ENCODE measurements around the gene TRIM9. TPM values are rescaled to one million over a fixed set of nuclear protein-coding genes. Genes with fewer than 3 reads are reported as not detected.

TRIM9 gene
- total RNA-seq, 6 experiments from 2014 or later: 0.07 to 1.9 (median 0.32) TPM

GRCh38 chr14:50941151-50941550, 153.8 kb downstream of the TRIM9 start:
- Histone ChIP-seq H3K4me1 (peaks cover 0 to 59% (median 9%) of the 10 kb centered on the region in 4 donors), H3K9me3 (no peaks in the 10 kb centered on the region), H3K4me3 (no peak overlapping the region), H3K27ac (no peak overlapping the region), H3K36me3 (no peaks in the 10 kb centered on the region), H3K27me3 (no peaks in the 10 kb centered on the region)
- DNase-seq (no peak), ATAC-seq (no peak)
- TF ChIP-seq POLR2A (IDR thresholded peaks at IDR 0.05) (no peak), CTCF (IDR thresholded peaks at IDR 0.05) (no peak)
- intact Hi-C loops (cut with DNase I): no loop called here
- WGBS (ENCODE audit: insufficient coverage, low coverage, low lambda C conversion rate, missing lambda C conversion rate): 79% methylated on average over 6 of the region's 6 CpGs

- no peak overlapping the region for H3K4me3 ChIP-seq
- ATAC-seq: no peak
- peaks cover 0 to 81% (median 21%) of the 10 kb centered on the region in 4 donors for H3K4me1 ChIP-seq
- intact Hi-C loops (cut with DNase I): no loop called here
- H3K27me3 ChIP-seq: no peaks in the 10 kb centered on the region
- H3K9me3 ChIP-seq: no peaks in the 10 kb centered on the region
- 40% methylated on average over 4 of the region's 4 CpGs for WGBS (ENCODE audit: insufficient coverage, low coverage, low lambda C conversion rate, missing lambda C conversion rate)
- DNase-seq: no peak
- TF ChIP-seq CTCF (IDR thresholded peaks at IDR 0.05): no peak
- H3K36me3 ChIP-seq: peaks cover 0 to 12% (median 0%) of the 10 kb centered on the region in 4 donors
- H3K27ac ChIP-seq: peak overlapping the region in 2 of 3 donors; percentile 58 to 61
Observed at GRCh38 chr14:50937800-50938199, 157.1 kb downstream of the TRIM9 start.

- peaks cover 0 to 17% (median 0%) of the 10 kb centered on the region in 4 donors for H3K36me3 ChIP-seq
- intact Hi-C loops (cut with DNase I): no loop called here
- H3K9me3 ChIP-seq: no peaks in the 10 kb centered on the region
- peak overlapping the region; percentile 25 to 61 (median 58) for H3K27ac ChIP-seq
- ATAC-seq (peak in 1 of 4 donors; percentile 7), DNase-seq (no peak)
- TF ChIP-seq CTCF (IDR thresholded peaks at IDR 0.05) (no peak), POLR2A (IDR thresholded peaks at IDR 0.05) (no peak)
- H3K4me3 ChIP-seq: no peak overlapping the region
- WGBS (ENCODE audit: insufficient coverage, low coverage, low lambda C conversion rate, missing lambda C conversion rate): 9% methylated on average over 2 of the region's 2 CpGs
- peaks cover 0 to 81% (median 21%) of the 10 kb centered on the region in 4 donors for H3K4me1 ChIP-seq
- H3K27me3 ChIP-seq: no peaks in the 10 kb centered on the region
Observed at GRCh38 chr14:50937325-50937724, 157.6 kb downstream of the TRIM9 start.

GRCh38 chr14:50936882-50937281, 158.0 kb downstream of the TRIM9 start:
- Histone ChIP-seq H3K36me3 (peaks cover 0 to 21% (median 0%) of the 10 kb centered on the region in 4 donors), H3K4me3 (no peak overlapping the region), H3K9me3 (no peaks in the 10 kb centered on the region), H3K27me3 (no peaks in the 10 kb centered on the region), H3K4me1 (peaks cover 0 to 81% (median 21%) of the 10 kb centered on the region in 4 donors), H3K27ac (peak overlapping the region; percentile 25 to 61 (median 58))
- intact Hi-C loops (cut with DNase I): no loop called here
- no peak for ATAC-seq
- no peak for DNase-seq
- TF ChIP-seq POLR2A (IDR thresholded peaks at IDR 0.05) (no peak), CTCF (IDR thresholded peaks at IDR 0.05) (no peak)
- 37% methylated on average over 2 of the region's 2 CpGs for WGBS (ENCODE audit: insufficient coverage, low coverage, low lambda C conversion rate, missing lambda C conversion rate)

- Histone ChIP-seq H3K27ac (peak overlapping the region; percentile 21 to 61 (median 58)), H3K4me3 (no peak overlapping the region), H3K9me3 (no peaks in the 10 kb centered on the region), H3K4me1 (peaks cover 0 to 72% (median 21%) of the 10 kb centered on the region in 4 donors), H3K36me3 (peaks cover 0 to 31% (median 4%) of the 10 kb centered on the region in 4 donors), H3K27me3 (no peaks in the 10 kb centered on the region)
- DNase-seq (no peak), ATAC-seq (peak in 2 of 4 donors; percentile 27 to 64)
- intact Hi-C loops (cut with DNase I): no loop called here
- 18% methylated on average over 2 of the region's 2 CpGs for WGBS (ENCODE audit: insufficient coverage, low coverage, low lambda C conversion rate, missing lambda C conversion rate)
- no peak for TF ChIP-seq CTCF (IDR thresholded peaks at IDR 0.05)
- no peak for TF ChIP-seq POLR2A (IDR thresholded peaks at IDR 0.05)
Observed at GRCh38 chr14:50936016-50936340, 158.9 kb downstream of the TRIM9 start.

Data from right lobe of liver (tissue), 6 donors.